ENCODE results near the gene PDIA5.

Gene PDIA5

DNA sequence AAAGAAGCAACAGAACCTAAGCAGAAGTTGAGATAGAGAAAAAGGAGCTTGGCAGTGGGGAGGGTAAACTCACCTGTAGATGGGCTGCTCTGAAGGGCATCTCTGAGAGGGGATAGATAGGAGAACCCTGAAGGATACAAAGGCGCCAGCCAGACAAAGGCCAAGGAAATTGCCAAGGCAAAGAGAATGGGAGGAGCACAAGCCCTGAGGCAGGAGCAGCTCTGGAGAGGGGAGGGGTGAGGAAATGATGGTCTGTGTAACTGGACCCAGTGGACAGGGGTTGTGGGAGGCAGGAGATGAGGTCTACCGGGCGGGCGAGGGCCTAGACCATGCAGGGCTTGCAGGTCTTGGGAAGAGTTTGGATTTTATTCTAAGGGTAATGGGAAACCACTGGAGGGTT lies 2.3 kb upstream of the PDIA5 start:
- DNase-seq (ENCODE audit: low spot score): no peak
- TF ChIP-seq, protein P1, sequence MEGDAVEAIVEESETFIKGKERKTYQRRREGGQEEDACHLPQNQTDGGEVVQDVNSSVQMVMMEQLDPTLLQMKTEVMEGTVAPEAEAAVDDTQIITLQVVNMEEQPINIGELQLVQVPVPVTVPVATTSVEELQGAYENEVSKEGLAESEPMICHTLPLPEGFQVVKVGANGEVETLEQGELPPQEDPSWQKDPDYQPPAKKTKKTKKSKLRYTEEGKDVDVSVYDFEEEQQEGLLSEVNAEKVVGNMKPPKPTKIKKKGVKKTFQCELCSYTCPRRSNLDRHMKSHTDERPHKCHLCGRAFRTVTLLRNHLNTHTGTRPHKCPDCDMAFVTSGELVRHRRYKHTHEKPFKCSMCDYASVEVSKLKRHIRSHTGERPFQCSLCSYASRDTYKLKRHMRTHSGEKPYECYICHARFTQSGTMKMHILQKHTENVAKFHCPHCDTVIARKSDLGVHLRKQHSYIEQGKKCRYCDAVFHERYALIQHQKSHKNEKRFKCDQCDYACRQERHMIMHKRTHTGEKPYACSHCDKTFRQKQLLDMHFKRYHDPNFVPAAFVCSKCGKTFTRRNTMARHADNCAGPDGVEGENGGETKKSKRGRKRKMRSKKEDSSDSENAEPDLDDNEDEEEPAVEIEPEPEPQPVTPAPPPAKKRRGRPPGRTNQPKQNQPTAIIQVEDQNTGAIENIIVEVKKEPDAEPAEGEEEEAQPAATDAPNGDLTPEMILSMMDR (IDR thresholded peaks at IDR 0.05; ENCODE audit: extremely low read depth, missing control alignments): no peak

DNA sequence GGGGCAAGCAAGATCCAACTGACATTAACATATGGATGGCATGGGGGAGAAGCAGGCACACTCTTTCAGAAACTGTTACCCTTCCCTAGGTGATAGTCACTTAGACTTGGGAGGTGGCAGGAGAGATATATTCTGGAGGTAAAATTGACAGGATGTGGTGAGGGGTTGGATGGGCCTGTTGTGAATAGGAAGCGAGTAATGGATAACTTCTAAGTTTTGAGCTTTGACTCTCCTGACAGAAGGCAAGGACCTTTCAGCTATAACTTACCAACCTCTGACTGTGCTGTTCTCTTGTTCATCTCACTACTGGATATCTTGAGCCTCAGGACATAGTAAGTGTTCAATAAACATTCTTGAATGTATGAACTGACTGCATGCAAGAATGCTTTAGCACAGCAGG lies 1.9 kb upstream of the PDIA5 start:
- TF ChIP-seq, protein P1 (IDR thresholded peaks at IDR 0.05; ENCODE audit: extremely low read depth, missing control alignments): no peak
- no peak for DNase-seq (ENCODE audit: low spot score)

DNA sequence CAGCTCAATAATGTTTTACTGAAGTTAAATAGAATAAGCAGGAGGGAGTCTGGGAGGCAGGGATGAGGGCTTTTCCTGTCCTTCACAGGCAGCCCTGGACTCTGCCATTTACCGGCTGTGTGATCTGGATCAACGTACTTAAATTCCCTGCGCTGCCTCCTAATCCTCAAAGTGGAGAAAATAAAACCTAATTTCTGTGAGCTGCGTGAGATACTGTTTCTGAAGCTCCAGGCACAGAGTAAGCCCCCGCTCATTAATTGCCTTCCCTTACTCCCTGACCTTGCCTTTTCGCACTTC lies 278 bp upstream of the PDIA5 start:
- DNase-seq (ENCODE audit: low spot score): no peak
- TF ChIP-seq, protein P1 (IDR thresholded peaks at IDR 0.05; ENCODE audit: extremely low read depth, missing control alignments): no peak

DNA sequence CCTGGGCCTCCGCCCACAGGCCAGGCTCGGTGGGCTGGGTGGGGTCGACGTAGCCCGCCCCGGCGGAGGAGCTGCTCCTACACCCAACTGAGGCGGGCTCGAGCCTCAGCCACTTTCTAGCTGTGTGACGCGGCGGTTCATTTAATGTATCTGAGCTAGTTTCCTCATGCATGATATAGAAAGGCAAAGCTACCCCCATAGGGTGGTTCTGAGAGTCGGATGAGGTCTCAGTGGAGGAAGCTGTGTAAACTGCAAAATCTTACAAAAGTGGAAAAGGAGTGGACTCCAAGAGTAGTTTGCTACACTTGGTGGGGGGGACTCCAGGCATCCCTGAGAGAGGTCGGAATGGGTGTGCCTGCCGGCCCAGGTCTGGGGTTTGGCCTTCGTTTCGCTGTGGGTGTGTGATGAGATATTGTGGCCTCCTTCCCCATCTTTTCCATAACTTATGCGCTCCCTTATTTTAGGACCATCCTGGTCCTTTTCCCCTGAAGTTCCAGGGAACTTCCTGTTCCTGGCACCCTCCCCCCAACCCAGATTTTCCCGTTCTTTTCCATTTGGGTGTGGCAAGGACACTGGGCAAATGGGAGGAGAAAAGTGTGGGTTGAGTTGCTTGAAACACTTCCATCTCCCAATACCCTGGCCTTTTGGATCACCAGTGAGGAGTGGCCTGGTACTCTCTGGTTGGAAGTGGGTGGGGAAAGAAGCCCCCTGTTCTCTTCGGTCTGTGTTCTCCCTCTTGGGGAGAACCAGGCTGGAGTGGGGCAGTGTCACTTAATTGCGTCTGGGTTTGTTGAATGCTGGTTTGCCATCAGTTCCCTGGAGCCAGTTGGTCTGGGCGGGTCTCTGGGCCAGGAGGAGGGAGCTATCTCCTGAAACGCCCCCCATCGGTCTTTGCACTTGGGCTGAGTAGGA lies 1.1 kb downstream of the PDIA5 start:
- DNase-seq (ENCODE audit: low spot score): no peak
- TF ChIP-seq, protein P1 (IDR thresholded peaks at IDR 0.05; ENCODE audit: extremely low read depth, missing control alignments): no peak

DNA sequence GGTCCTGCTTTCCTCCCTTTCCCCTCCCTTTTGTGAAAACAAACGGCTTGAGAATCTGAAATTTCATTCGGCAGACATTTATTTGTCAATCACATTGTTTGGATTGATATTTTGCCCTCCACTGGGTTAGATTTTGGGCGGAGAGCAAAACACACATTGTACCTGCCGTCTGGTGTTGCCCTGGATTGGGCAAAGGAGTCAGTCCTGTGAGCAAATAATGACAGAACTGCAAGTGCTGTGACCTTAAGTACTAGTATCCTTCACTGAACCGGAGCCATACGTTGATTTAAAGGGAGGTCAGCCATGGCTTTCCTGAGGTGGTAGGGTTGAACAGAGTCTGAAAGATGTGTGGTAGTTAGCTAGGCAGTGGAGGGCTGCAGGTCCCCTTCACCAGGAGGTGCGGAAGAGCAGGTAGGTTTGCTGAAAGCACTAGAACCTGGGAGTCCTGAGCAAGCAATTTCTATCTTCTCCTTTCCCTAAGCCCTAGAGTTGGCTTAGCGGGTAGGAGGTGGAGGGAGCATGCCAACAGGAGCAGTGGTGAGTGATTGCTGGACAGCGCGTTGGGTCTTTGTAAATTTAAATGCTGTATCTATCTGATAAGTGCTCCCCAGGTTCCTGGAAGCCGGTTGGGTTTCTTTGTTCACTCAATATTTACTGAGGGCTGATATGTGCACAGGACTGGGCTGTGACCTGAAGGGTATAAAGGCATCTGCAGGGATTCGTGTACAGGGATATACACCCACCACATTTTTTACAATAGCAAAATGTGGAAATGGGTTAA lies 2.0 kb downstream of the PDIA5 start:
- TF ChIP-seq, protein P1 (IDR thresholded peaks at IDR 0.05; ENCODE audit: extremely low read depth, missing control alignments): no peak
- no peak for DNase-seq (ENCODE audit: low spot score)

DNA sequence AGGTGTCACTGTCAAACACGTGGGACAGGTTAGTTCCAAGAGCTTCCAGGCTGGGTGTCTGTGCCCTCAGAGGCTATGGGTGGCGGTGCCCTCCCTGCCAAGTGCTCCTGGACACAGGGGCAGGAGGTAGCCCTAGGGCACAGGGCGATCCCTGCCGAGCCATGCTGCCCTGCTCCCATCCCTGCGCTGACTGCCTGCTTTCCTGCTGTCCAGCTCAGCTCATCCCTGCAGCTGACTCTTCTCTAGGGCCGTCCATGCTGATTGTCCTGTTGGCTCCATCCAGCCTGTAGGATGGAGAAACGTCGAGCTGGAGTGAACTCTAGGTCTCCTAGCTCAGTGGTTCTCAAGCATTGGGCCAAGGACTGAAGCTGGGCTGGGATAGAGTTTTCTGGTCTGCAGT lies 3.7 kb downstream of the PDIA5 start:
- no peak for DNase-seq (ENCODE audit: low spot score)
- TF ChIP-seq, protein P1 (IDR thresholded peaks at IDR 0.05; ENCODE audit: extremely low read depth, missing control alignments): no peak

DNA sequence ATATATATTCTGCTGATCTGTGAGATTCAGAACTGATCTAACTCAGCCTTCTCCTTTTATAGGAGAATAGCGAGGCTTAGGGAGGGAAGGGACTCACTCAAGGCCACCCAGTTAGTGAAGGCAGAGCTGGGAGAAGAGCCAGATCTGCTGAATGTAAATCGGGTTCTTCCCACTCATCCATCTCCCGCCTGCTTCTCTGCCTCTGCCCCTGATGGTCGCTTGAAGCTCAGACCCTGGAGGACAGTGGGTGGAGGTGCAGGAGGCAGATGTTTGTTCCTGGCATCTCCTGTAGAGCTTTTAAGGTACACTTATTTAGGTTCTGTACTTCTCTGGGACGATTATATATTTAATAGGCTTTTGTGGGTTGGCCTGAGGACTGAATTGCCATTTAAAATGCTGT lies 4.3 kb downstream of the PDIA5 start:
- DNase-seq (ENCODE audit: low spot score): no peak
- TF ChIP-seq, protein P1 (IDR thresholded peaks at IDR 0.05; ENCODE audit: extremely low read depth, missing control alignments): no peak

Data from GM20000 (cell line).